Brain microvascular endothelial cell (primary cell): ENCODE data around the gene BOLL.
A peak's percentile ranks its signal among the peaks of the same experiment; 100 is the strongest.

ENCODE experiments used
- DNase-seq: peaks from one replicate; pipeline ENCODE4 v3.0.0-alpha.2; 2020
- H3K27ac ChIP-seq: fragments of 250-450 bp; sonication (Bioruptor Pico); 2 replicates; pipeline ENCODE4 v1.5.1; 2020; ENCODE audit warnings: mild to moderate bottlenecking, moderate library complexity
- H3K27me3 ChIP-seq: fragments of 250-450 bp; sonication (Bioruptor Pico); replicated peaks from 2 replicates; pipeline ENCODE4 v1.5.1; 2020; ENCODE audit warnings: mild to moderate bottlenecking
- H3K36me3 ChIP-seq: fragments of 250-450 bp; sonication (Bioruptor Pico); replicated peaks from 2 replicates; pipeline ENCODE4 v1.5.1; 2020; ENCODE audit warnings: mild to moderate bottlenecking
- H3K4me3 ChIP-seq: 2 replicates; pipeline ENCODE4 v1.5.1; 2011; ENCODE audit warnings: low read depth, mild to moderate bottlenecking, control low read depth, low read length, moderate library complexity
- in situ Hi-C: cut with HindIII; loops from 2 replicates; pipeline ENCODE4 v1.10.0; 2017; ENCODE audit warnings: low sequenced_read_pairs, low pct_ligation_motif_present
- TF ChIP-seq, protein P1 (sequence below): IDR thresholded peaks from 2 replicates; pipeline ENCODE4 v1.5.1; 2011; ENCODE audit warnings: low read depth, mild to moderate bottlenecking, moderate library complexity, low read length, control low read depth, inconsistent platforms; ENCODE audit errors: missing control alignments

Gene BOLL

DNA sequence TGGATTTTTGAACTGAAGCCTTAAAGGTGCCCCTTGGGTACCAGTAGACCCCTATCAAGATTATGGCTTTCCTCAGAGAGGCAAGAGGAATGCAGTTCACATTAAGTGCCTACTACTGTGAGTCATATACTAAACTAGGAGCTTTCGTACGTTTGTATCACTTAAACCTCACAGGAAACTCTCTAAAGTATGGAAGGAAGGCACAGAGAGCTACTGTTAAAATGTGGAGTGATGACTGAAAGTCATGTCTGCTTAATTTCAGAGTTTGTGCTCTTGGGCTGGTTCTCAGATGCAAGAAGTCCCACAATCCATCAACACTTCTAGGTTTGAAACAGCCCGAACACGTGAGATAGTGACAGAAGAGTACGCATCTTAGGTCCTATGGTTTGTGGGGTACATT, 23.9 kb upstream of the BOLL start:
- TF ChIP-seq, protein P1, sequence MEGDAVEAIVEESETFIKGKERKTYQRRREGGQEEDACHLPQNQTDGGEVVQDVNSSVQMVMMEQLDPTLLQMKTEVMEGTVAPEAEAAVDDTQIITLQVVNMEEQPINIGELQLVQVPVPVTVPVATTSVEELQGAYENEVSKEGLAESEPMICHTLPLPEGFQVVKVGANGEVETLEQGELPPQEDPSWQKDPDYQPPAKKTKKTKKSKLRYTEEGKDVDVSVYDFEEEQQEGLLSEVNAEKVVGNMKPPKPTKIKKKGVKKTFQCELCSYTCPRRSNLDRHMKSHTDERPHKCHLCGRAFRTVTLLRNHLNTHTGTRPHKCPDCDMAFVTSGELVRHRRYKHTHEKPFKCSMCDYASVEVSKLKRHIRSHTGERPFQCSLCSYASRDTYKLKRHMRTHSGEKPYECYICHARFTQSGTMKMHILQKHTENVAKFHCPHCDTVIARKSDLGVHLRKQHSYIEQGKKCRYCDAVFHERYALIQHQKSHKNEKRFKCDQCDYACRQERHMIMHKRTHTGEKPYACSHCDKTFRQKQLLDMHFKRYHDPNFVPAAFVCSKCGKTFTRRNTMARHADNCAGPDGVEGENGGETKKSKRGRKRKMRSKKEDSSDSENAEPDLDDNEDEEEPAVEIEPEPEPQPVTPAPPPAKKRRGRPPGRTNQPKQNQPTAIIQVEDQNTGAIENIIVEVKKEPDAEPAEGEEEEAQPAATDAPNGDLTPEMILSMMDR, result no peak
- H3K27ac ChIP-seq, result no peak overlapping the region
- no peak overlapping the region for H3K4me3 ChIP-seq
- no peak for DNase-seq
- in situ Hi-C loops, result no loop called here
- peaks cover 10% of the 10 kb centered on the region for H3K27me3 ChIP-seq
- no peaks in the 10 kb centered on the region for H3K36me3 ChIP-seq

DNA sequence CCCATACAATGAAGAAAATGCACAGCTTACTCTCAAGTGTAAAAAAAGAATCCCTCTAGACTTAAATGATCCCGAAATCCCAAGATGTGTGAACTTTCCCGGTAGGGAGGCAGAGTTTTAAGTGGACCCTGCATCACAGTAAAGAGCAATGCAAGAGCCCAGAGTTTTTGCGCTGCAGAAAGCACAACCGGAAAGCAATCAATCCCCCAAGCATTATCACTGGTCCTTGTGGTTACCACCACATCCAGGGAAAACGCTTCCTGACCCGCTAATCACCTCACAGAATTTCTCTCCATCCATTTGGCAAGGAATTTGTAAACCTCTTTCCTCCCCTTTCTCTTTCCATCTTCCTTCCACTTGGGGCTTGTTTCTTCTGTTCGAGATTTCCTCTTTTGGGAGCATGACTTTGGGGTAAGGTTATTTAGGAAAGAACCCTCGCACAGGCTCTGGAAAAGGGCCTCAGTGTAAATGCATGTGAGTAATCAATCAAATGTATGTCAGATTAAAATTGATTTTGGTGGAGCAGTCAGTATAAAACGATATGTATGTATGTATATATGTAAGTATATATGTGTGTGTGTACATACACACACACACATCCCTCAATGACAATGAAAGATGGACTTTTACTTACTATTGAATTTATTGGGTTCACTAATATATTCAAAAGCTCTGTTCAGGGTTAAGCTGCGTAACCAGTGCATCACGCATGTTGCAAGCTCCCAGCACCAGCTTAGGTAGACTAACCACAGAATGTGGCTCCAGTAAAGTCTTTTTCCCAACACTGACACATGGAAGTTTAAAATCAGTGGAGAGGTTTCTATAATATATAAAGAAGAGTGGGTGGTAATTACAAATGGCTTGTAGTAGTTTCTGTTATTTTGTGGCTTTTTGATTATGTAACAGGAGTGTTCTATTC, 20.9 kb upstream of the BOLL start:
- DNase-seq, result no peak
- Histone ChIP-seq H3K27me3 (peaks cover 10% of the 10 kb centered on the region), H3K36me3 (no peaks in the 10 kb centered on the region), H3K4me3 (peak overlapping the region; percentile 65), H3K27ac (no peak overlapping the region)
- TF ChIP-seq, protein P1, result no peak
- in situ Hi-C loops, result no loop called here

- DNase-seq, result no peak
- H3K27me3 ChIP-seq, result peaks cover 10% of the 10 kb centered on the region
- H3K27ac ChIP-seq, result no peak overlapping the region
- H3K4me3 ChIP-seq, result peak overlapping the region; percentile 65
- no peaks in the 10 kb centered on the region for H3K36me3 ChIP-seq
- in situ Hi-C loops, result no loop called here
- TF ChIP-seq, protein P1, result no peak
Measured at GRCh38 chr2:197804758-197805714, 19.9 kb upstream of the BOLL start.

- in situ Hi-C loops, result no loop called here
- no peak within 1 kb of the TSS for H3K27ac ChIP-seq
- H3K36me3 ChIP-seq, result no peaks in the 10 kb centered on the region
- peak within 1 kb of the TSS; percentile 65 for H3K4me3 ChIP-seq
- DNase-seq, result peak; percentile 92
- TF ChIP-seq, protein P1, result no peak
- H3K27me3 ChIP-seq, result peaks cover 10% of the 10 kb centered on the region
Measured at GRCh38 chr2:197804049-197804757, 19.1 kb upstream of the BOLL start, which contains the start of gene PLCL1. TSS of gene PLCL1 (plus strand) at chr2:197804593.

DNA sequence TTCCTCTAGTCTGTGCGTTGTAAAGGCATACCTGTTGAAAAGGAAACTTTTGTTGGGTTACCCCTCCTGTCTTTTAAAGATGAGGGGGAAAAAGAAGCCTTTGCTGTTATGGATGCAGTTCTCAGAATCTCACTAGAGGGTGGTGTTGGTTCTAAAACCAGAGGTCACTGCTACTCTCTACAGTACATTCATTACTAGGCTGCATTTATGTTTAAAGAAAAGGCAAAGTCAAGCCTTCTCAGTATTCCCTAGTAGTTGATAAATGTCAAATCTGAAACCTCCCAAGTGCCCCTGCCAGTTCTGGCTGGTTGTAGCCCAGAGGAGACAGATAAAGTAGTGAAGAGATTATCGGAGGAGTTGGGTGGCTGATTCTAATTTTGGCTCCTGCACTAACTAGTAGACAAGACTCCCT, 17.9 kb upstream of the BOLL start:
- Histone ChIP-seq H3K4me3 (no peak overlapping the region), H3K27me3 (peaks cover 10% of the 10 kb centered on the region), H3K27ac (no peak overlapping the region), H3K36me3 (no peaks in the 10 kb centered on the region)
- DNase-seq, result peak; percentile 56
- TF ChIP-seq, protein P1, result peak; percentile 77
- in situ Hi-C loops, result no loop called here
